ENCODE measurements around the gene CBL. TPM values are rescaled to one million over a fixed set of nuclear protein-coding genes. Genes with fewer than 3 reads are reported as not detected.

CBL gene
- total RNA-seq, 2 experiments from 2014 or later = 45.0 to 47.0 TPM

DNA sequence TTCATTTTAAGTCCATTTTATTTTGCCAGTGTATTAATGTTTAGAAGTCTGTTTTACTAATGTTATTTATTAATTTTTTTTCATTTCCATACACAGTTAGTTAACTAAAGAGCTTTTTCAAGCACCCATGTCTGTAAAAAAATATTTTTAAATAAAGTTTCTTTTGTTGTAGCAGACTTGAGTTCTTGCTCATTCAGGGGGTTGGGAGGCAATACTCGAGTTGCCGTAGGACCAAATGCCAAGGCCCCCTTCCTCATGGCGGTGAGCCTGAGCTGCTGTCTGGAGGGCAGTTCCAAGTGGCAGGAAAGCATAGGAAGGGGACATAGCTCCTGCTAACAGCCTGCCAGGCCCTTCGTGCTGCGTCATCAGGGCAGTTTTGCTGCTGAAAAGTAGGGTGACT, 101.8 kb downstream of the CBL start:
- H3K27ac Mint-ChIP-seq = no peak overlapping the region
- DNase-seq = no peak
- ChIA-PET CTCF (interaction anchor here (0.8 to 6.3 kb wide), 11 partner anchors 10 to 102 kb away, joined by 3 to 45 read pairs (median 4); partner anchors contain the start of gene CBL), POLR2A (interaction anchor here (1.0 to 1.8 kb wide), 4 partner anchors 9 to 26 kb away, joined by 3 to 10 read pairs (median 4); partner anchors contain the start of genes MCAM and RNF26)
- H3K4me3 Mint-ChIP-seq = no peak overlapping the region
- no peaks in the 10 kb centered on the region for H3K27me3 Mint-ChIP-seq
- peaks cover 31% of the 10 kb centered on the region for H3K36me3 Mint-ChIP-seq (ENCODE audit: low read depth)
- peaks cover 20% of the 10 kb centered on the region for H3K4me1 Mint-ChIP-seq
- H3K9me3 Mint-ChIP-seq = no peaks in the 10 kb centered on the region

GRCh38 chr11:119309411-119309810, 103.3 kb downstream of the CBL start:
- Mint-ChIP-seq H3K4me1 (peaks cover 20% of the 10 kb centered on the region), H3K27me3 (peaks cover 1% of the 10 kb centered on the region), H3K9me3 (no peaks in the 10 kb centered on the region), H3K4me3 (no peak overlapping the region), H3K36me3 (ENCODE audit: low read depth) (peaks cover 18% of the 10 kb centered on the region), H3K27ac (no peak overlapping the region)
- ChIA-PET CTCF (interaction anchor here (1.0 to 6.3 kb wide), 3 partner anchors 13 to 141 kb away, joined by 3 to 45 read pairs (median 4); partner anchors contain the start of gene NLRX1), POLR2A (interaction anchor here (1.6 kb wide), 1 partner anchor 12 kb away, joined by 4 read pairs; no protein-coding TSS in a partner anchor)
- no peak for DNase-seq

DNA sequence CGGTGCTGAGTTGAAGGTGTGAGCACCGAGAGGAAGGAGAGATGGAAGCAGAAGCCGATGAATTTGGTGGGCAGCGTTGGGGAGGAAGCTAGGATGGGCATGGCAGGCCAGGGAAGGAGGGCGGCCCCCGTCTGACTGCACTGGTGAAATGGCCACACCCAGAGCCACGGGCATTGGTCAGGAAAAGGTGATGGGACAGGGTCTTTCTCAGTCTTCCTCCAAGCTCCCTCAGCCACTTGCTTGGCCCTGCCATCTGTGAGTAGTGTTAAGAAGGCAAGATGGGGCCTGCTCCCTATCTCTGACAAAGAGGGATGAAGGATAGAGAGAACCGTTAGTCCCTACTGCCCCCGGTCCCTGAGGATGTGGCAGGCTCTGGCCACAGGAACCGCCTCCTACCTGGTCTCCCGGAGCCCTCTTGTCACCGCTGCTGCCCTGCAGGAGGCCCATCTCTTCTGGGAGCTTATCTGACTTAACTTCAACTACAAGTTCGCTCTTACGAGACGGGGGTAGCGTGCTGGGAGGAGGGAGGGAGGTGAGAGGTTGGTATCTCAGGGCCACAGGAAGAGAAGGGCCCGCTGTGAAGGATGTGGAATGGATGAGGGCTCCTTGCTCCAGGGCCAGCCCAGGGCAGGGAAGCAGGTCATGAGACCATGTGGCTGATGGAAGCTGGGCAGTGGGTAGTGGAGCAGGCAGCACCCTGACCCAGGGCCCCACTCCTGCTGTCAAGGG, 104.0 kb downstream of the CBL start:
- POLR2A ChIA-PET = interaction anchor here (1.1 to 1.6 kb wide), 2 partner anchors 11 to 312 kb away, joined by 3 to 4 read pairs; partner anchors contain the start of gene CENATAC
- CTCF ChIA-PET = interaction anchor here (0.9 to 1.0 kb wide), 2 partner anchors 27 to 142 kb away, joined by 3 read pairs; partner anchors contain the start of gene NLRX1
- no peak for DNase-seq
- Mint-ChIP-seq H3K9me3 (no peaks in the 10 kb centered on the region), H3K36me3 (ENCODE audit: low read depth) (peaks cover 14% of the 10 kb centered on the region), H3K4me3 (no peak overlapping the region), H3K27me3 (peaks cover 1% of the 10 kb centered on the region), H3K27ac (no peak overlapping the region), H3K4me1 (peaks cover 25% of the 10 kb centered on the region)

DNA sequence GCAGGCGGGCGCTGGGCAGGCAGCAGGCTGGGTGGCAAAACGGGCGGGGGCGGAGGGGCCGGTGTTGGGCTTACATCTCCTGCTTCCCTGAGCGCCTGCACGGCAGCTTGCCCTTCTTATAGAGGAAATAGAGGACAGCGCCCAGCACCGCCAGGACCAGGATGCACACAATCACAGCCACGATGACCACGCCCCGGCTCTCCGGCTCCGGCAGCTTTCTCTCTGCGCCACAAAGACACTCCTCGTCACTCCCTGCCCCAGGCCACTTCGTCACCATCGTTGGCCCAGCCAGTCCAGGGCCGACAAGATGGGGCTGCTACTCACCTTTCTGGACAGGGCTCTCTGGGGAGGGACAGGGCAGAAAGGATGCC, 104.5 kb downstream of the CBL start:
- Mint-ChIP-seq H3K27me3 (peaks cover 6% of the 10 kb centered on the region), H3K9me3 (no peaks in the 10 kb centered on the region), H3K36me3 (ENCODE audit: low read depth) (peaks cover 12% of the 10 kb centered on the region), H3K4me3 (no peak overlapping the region), H3K4me1 (peaks cover 26% of the 10 kb centered on the region), H3K27ac (no peak overlapping the region)
- ChIA-PET POLR2A (interaction anchor here (1.1 kb wide), 1 partner anchor 313 kb away, joined by 3 read pairs; the partner anchor contains the start of gene CENATAC), CTCF (interaction anchor here (0.9 kb wide), 1 partner anchor 27 kb away, joined by 3 read pairs; no protein-coding TSS in a partner anchor)
- DNase-seq = no peak

- no peak for DNase-seq
- ChIA-PET CTCF (interaction anchor here (0.8 to 2.0 kb wide), 2 partner anchors 42 to 52 kb away, joined by 3 to 5 read pairs; no protein-coding TSS in a partner anchor), POLR2A (interaction anchor here (1.4 to 4.2 kb wide), 2 partner anchors 8 to 229 kb away, joined by 3 to 16 read pairs; no protein-coding TSS in a partner anchor)
- Mint-ChIP-seq H3K4me3 (no peak overlapping the region), H3K4me1 (peaks cover 40% of the 10 kb centered on the region), H3K27me3 (peaks cover 32% of the 10 kb centered on the region), H3K9me3 (no peaks in the 10 kb centered on the region), H3K36me3 (ENCODE audit: low read depth) (peaks cover 2% of the 10 kb centered on the region), H3K27ac (no peak overlapping the region)
These were observed 108.6 kb downstream of the CBL start for GRCh38 chr11:119314726-119315125.

- Mint-ChIP-seq H3K27me3 (peaks cover 34% of the 10 kb centered on the region), H3K9me3 (no peaks in the 10 kb centered on the region), H3K27ac (peak overlapping the region; percentile 24), H3K4me3 (peak overlapping the region; percentile 58), H3K4me1 (peaks cover 44% of the 10 kb centered on the region), H3K36me3 (ENCODE audit: low read depth) (no peaks in the 10 kb centered on the region)
- ChIA-PET POLR2A (interaction anchor here (1.4 to 4.2 kb wide), 4 partner anchors 9 to 230 kb away, joined by 3 to 16 read pairs (median 6); partner anchors contain the start of gene NLRX1), CTCF (interaction anchor here (0.8 to 2.0 kb wide), 4 partner anchors 9 to 53 kb away, joined by 3 to 5 read pairs (median 3); no protein-coding TSS in a partner anchor)
- DNase-seq = peak; percentile 51
These were observed 109.2 kb downstream of the CBL start for GRCh38 chr11:119315131-119316015.

GRCh38 chr11:119316016-119316728, 110.0 kb downstream of the CBL start:
- DNase-seq = no peak
- peak overlapping the region; percentile 58 for H3K4me3 Mint-ChIP-seq

GRCh38 chr11:119316729-119317591, 110.8 kb downstream of the CBL start, which contains the start of gene MCAM:
Gene MCAM (minus strand): TSS chr11:119317130. CDS start chr11:119317101, 29 bp downstream.
- no peaks in the 10 kb centered on the region for H3K36me3 Mint-ChIP-seq (ENCODE audit: low read depth)
- peaks cover 34% of the 10 kb centered on the region for H3K27me3 Mint-ChIP-seq
- H3K9me3 Mint-ChIP-seq = no peaks in the 10 kb centered on the region
- ChIA-PET POLR2A (interaction anchor here (1.2 to 4.2 kb wide), 5 partner anchors 9 to 148 kb away, joined by 3 to 16 read pairs (median 6); partner anchors contain the start of gene NLRX1), CTCF (no interaction called here)
- H3K4me1 Mint-ChIP-seq = peaks cover 51% of the 10 kb centered on the region
- DNase-seq = no peak
- no peak within 1 kb of the TSS for H3K27ac Mint-ChIP-seq
- peak within 1 kb of the TSS; percentile 58 for H3K4me3 Mint-ChIP-seq

More at GRCh38 chr11:119316016-119316728, 110.0 kb downstream of the CBL start:
- Mint-ChIP-seq H3K36me3 (ENCODE audit: low read depth) (no peaks in the 10 kb centered on the region), H3K27ac (no peak overlapping the region), H3K4me1 (peaks cover 44% of the 10 kb centered on the region), H3K9me3 (no peaks in the 10 kb centered on the region), H3K27me3 (peaks cover 34% of the 10 kb centered on the region)
- POLR2A ChIA-PET = interaction anchor here (0.7 to 4.2 kb wide), 6 partner anchors 8 to 230 kb away, joined by 3 to 16 read pairs (median 4); partner anchors contain the start of gene NLRX1
- CTCF ChIA-PET = interaction anchor here (1.0 to 2.0 kb wide), 3 partner anchors 8 to 53 kb away, joined by 3 to 5 read pairs (median 3); no protein-coding TSS in a partner anchor

GRCh38 chr11:119317592-119318239, 111.6 kb downstream of the CBL start:
- CTCF ChIA-PET = no interaction called here
- Mint-ChIP-seq H3K36me3 (ENCODE audit: low read depth) (no peaks in the 10 kb centered on the region), H3K4me1 (peaks cover 58% of the 10 kb centered on the region), H3K4me3 (no peak overlapping the region), H3K27me3 (peaks cover 34% of the 10 kb centered on the region), H3K9me3 (no peaks in the 10 kb centered on the region), H3K27ac (no peak overlapping the region)
- no peak for DNase-seq
- POLR2A ChIA-PET = interaction anchor here (0.9 to 4.2 kb wide), 8 partner anchors 9 to 149 kb away, joined by 3 to 16 read pairs (median 6); partner anchors contain the start of genes CBL, NLRX1 and RNF26

GRCh38 chr11:119318240-119319135, 112.3 kb downstream of the CBL start:
- Mint-ChIP-seq H3K4me3 (peak overlapping the region; percentile 60), H3K36me3 (ENCODE audit: low read depth) (no peaks in the 10 kb centered on the region), H3K9me3 (no peaks in the 10 kb centered on the region), H3K27ac (peak overlapping the region; percentile 91), H3K4me1 (peaks cover 62% of the 10 kb centered on the region), H3K27me3 (peaks cover 34% of the 10 kb centered on the region)
- CTCF ChIA-PET = interaction anchor here (1.1 to 10.8 kb wide), 5 partner anchors 10 to 149 kb away, joined by 3 to 136 read pairs (median 6); partner anchors contain the start of genes C1QTNF5 and CBL
- POLR2A ChIA-PET = interaction anchor here (0.9 to 2.3 kb wide), 7 partner anchors 10 to 112 kb away, joined by 3 to 12 read pairs (median 5); partner anchors contain the start of genes CBL and RNF26
- DNase-seq = peak; percentile 75

Measured in activated CD4-positive, alpha-beta memory T cell treated with anti-CD3 and anti-CD28 coated beads, Interleukin-2, amount 10 ng/mL, durations not matched to agents 7 days and 5 days (primary cell).